ENCODE measurements around the gene ZNHIT3. TPM values are rescaled to one million over a fixed set of nuclear protein-coding genes. Genes with fewer than 3 reads are reported as not detected.

Gene ZNHIT3
- total and polyA plus RNA-seq, 2 experiments from 2014 or later = 48.1 to 53.3 TPM

DNA sequence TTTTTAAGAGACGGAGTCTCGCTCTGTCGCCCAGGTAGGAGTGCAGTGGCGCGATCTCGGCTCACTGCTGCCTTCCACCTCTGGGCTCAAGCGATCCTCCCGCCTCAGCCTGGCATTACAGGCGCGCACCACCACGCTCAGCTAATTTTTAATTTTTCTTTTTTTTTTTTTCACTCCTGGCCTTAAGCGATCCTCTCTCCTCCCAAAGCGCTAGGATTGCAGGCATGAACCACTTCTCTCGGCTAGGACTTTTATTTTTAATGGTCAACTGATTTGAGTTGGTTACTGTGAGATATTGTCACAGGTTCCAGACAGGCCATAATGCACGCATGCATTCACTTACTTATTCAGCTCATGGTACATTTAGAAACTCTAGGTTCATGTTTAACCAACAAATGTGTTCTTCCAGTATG is 49.2 kb downstream of the ZNHIT3 start:
- Histone ChIP-seq H3K27me3 (no peaks in the 10 kb centered on the region), H4K20me1 (ENCODE audit: insufficient read depth, poor library complexity, severe bottlenecking) (no peaks in the 10 kb centered on the region), H3K4me2 (peak overlapping the region; percentile 92), H3K9me3 (ENCODE audit: low read depth) (no peaks in the 10 kb centered on the region), H3K4me3 (peak overlapping the region; percentile 51), H3K9me2 (replicated peaks; ENCODE audit: insufficient read depth) (no peaks in the 10 kb centered on the region), H2AFZ (peak overlapping the region; percentile 62), H3K4me1 (ENCODE audit: insufficient read depth) (peaks cover 11% of the 10 kb centered on the region), H3K36me3 (replicated peaks; ENCODE audit: insufficient read depth, low read depth) (no peaks in the 10 kb centered on the region), H3K79me2 (peaks cover 21% of the 10 kb centered on the region), H3K27ac (peak overlapping the region; percentile 98)
- TF ChIP-seq EZH2 (IDR thresholded peaks at IDR 0.05; ENCODE audit: borderline replicate concordance) (no peak), CTCF (IDR thresholded peaks at IDR 0.05; ENCODE audit: poor library complexity) (no peak), EZH2phosphoT487 (IDR thresholded peaks at IDR 0.05; ENCODE audit: low read depth, severe bottlenecking, unreplicated experiment) (no peak)
- no peak for DNase-seq (ENCODE audit: low spot score)
- whole genome bisulfite sequencing (ENCODE audit: low lambda C conversion rate, missing lambda C conversion rate) = 9% methylated on average over 15 of the region's 15 CpGs

DNA sequence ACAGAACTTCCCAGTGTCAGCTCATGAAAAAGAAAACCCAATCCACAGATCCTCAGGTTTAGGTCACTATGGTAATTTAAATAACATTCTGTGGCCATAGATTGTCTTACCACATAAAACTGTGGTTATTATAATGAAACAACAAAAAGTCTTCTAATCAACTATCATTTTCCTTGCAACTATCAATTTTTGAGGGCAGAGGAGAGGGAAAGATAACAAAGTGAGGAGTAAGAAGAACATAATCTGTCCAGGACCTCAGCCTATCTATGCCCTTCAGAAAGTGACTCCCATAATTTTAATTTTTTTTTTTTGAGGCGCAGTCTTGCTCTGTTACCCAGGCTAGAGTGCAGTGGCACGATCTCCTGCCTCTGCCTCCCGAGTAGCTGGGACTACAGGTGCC is 54.2 kb downstream of the ZNHIT3 start:
- no peaks in the 10 kb centered on the region for H3K36me3 ChIP-seq (replicated peaks; ENCODE audit: insufficient read depth, low read depth)
- H3K4me2 ChIP-seq = no peak overlapping the region
- no peaks in the 10 kb centered on the region for H3K9me2 ChIP-seq (replicated peaks; ENCODE audit: insufficient read depth)
- no peak for DNase-seq (ENCODE audit: low spot score)
- H3K4me1 ChIP-seq (ENCODE audit: insufficient read depth) = peaks cover 13% of the 10 kb centered on the region
- peaks cover 45% of the 10 kb centered on the region for H3K79me2 ChIP-seq
- no peak overlapping the region for H2AFZ ChIP-seq
- no peaks in the 10 kb centered on the region for H3K27me3 ChIP-seq
- no peak overlapping the region for H3K27ac ChIP-seq
- H3K9me3 ChIP-seq (ENCODE audit: low read depth) = no peaks in the 10 kb centered on the region
- WGBS (ENCODE audit: low lambda C conversion rate, missing lambda C conversion rate) = 86% methylated on average over 3 of the region's 3 CpGs
- no peaks in the 10 kb centered on the region for H4K20me1 ChIP-seq (ENCODE audit: insufficient read depth, poor library complexity, severe bottlenecking)
- H3K4me3 ChIP-seq = no peak overlapping the region
- TF ChIP-seq EZH2 (IDR thresholded peaks at IDR 0.05; ENCODE audit: borderline replicate concordance) = no peak
- no peak for TF ChIP-seq CTCF (IDR thresholded peaks at IDR 0.05; ENCODE audit: poor library complexity)
- TF ChIP-seq EZH2phosphoT487 (IDR thresholded peaks at IDR 0.05; ENCODE audit: low read depth, severe bottlenecking, unreplicated experiment) = no peak

DNA sequence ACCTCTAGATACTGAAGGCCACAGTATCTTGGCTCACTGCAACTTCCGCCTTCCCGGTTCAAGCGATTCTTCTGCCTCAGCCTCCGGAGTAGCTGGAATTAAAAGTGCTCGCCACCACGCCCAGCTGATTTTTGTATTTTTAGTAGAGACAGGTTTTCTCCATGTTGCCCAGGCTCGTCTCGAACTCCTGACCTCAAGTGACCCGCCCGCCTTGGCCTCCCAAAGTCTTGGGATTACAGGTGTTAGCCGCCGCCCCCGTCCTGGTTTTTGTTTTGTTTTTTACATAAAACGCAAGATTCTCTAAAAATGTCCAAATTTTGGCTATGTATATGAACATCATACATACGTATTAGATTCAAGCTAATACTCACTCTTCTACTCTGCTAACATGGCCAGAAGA is 56.3 kb downstream of the ZNHIT3 start:
- TF ChIP-seq EZH2phosphoT487 (IDR thresholded peaks at IDR 0.05; ENCODE audit: low read depth, severe bottlenecking, unreplicated experiment) (no peak), EZH2 (IDR thresholded peaks at IDR 0.05; ENCODE audit: borderline replicate concordance) (no peak), CTCF (IDR thresholded peaks at IDR 0.05; ENCODE audit: poor library complexity) (no peak)
- whole genome bisulfite sequencing (ENCODE audit: low lambda C conversion rate, missing lambda C conversion rate) = 98% methylated on average over 15 of the region's 15 CpGs
- H3K27ac ChIP-seq = peak overlapping the region; percentile 99
- no peak overlapping the region for H3K4me3 ChIP-seq
- no peaks in the 10 kb centered on the region for H3K9me3 ChIP-seq (ENCODE audit: low read depth)
- no peak overlapping the region for H2AFZ ChIP-seq
- no peak for DNase-seq (ENCODE audit: low spot score)
- peaks cover 20% of the 10 kb centered on the region for H4K20me1 ChIP-seq (ENCODE audit: insufficient read depth, poor library complexity, severe bottlenecking)
- H3K9me2 ChIP-seq (replicated peaks; ENCODE audit: insufficient read depth) = no peaks in the 10 kb centered on the region
- peak overlapping the region; percentile 89 for H3K4me2 ChIP-seq
- peaks cover 57% of the 10 kb centered on the region for H3K79me2 ChIP-seq
- peaks cover 19% of the 10 kb centered on the region for H3K4me1 ChIP-seq (ENCODE audit: insufficient read depth)
- no peaks in the 10 kb centered on the region for H3K36me3 ChIP-seq (replicated peaks; ENCODE audit: insufficient read depth, low read depth)
- H3K27me3 ChIP-seq = no peaks in the 10 kb centered on the region

GRCh38 chr17:36544044-36544306 is 57.5 kb downstream of the ZNHIT3 start:
- DNase-seq (ENCODE audit: low spot score) = peak; percentile 72

More at GRCh38 chr17:36544044-36544306, 57.5 kb downstream of the ZNHIT3 start:
- TF ChIP-seq CTCF (IDR thresholded peaks at IDR 0.05; ENCODE audit: poor library complexity) (peak; percentile 13), EZH2 (IDR thresholded peaks at IDR 0.05; ENCODE audit: borderline replicate concordance) (no peak)
- Histone ChIP-seq H3K27ac (peak overlapping the region; percentile 99), H3K4me3 (peak overlapping the region; percentile 82), H3K9me3 (ENCODE audit: low read depth) (no peaks in the 10 kb centered on the region), H3K4me2 (peak overlapping the region; percentile 89), H3K79me2 (peaks cover 65% of the 10 kb centered on the region), H3K27me3 (no peaks in the 10 kb centered on the region), H3K4me1 (ENCODE audit: insufficient read depth) (peaks cover 24% of the 10 kb centered on the region), H3K36me3 (replicated peaks; ENCODE audit: insufficient read depth, low read depth) (no peaks in the 10 kb centered on the region), H3K9me2 (replicated peaks; ENCODE audit: insufficient read depth) (no peaks in the 10 kb centered on the region), H4K20me1 (ENCODE audit: insufficient read depth, poor library complexity, severe bottlenecking) (peaks cover 31% of the 10 kb centered on the region), H2AFZ (peak overlapping the region; percentile 88)
- 0% methylated on average over 10 of the region's 10 CpGs for WGBS (ENCODE audit: low lambda C conversion rate, missing lambda C conversion rate)
